Suprapubic skin (tissue), 4 donors: ENCODE results near the gene CREB5. TPM values are rescaled to one million over a fixed set of nuclear protein-coding genes. Genes with fewer than 3 reads are reported as not detected.

Experiments
- DNase-seq, 2 donors: peaks; one replicate each; pipeline ENCODE4 v3.0.0-alpha.2; 2019; ENCODE audit warnings: low spot score in 2 of 2
- H3K27ac ChIP-seq: fragments of 200-600 bp; sonication (generic); one replicate; pipeline ENCODE4 v1.5.1; 2019
- H3K27me3 ChIP-seq: fragments of 200-600 bp; sonication (generic); one replicate; pipeline ENCODE4 v1.5.1; 2019
- H3K36me3 ChIP-seq: fragments of 200-600 bp; sonication (generic); one replicate; pipeline ENCODE4 v1.5.1; 2019
- H3K4me1 ChIP-seq: fragments of 200-600 bp; sonication (generic); one replicate; pipeline ENCODE4 v1.5.1; 2019
- H3K4me3 ChIP-seq: fragments of 200-600 bp; sonication (generic); one replicate; pipeline ENCODE4 v1.5.1; 2019; ENCODE audit warnings: mild to moderate bottlenecking
- H3K9me3 ChIP-seq: fragments of 200-600 bp; sonication (generic); one replicate; pipeline ENCODE4 v1.5.1; 2019
- CTCF ChIP-seq, 2 donors: fragments of 200-600 bp in 1 of 2; fragments of 450-650 bp in 1 of 2; sonication (generic) in 1 of 2; IDR thresholded peaks; one replicate each; pipeline ENCODE4 v1.5.1; 2016 to 2019; ENCODE audit warnings: antibody characterized with exemption in 2 of 2, mild to moderate bottlenecking in 1 of 2, moderate library complexity in 1 of 2
- EP300 ChIP-seq: sonication (generic); formaldehyde crosslinking; IDR thresholded peaks from one replicate; pipeline ENCODE4 v1.6.1; 2017; ENCODE audit warnings: antibody characterized with exemption
- POLR2A ChIP-seq, 2 donors: fragments of 450-650 bp; IDR thresholded peaks; one replicate each; pipeline ENCODE4 v1.6.1; 2017; ENCODE audit warnings: antibody characterized with exemption in 2 of 2, mild to moderate bottlenecking in 2 of 2, moderate library complexity in 2 of 2
- POLR2AphosphoS5 ChIP-seq, 3 donors: sonication (generic); formaldehyde crosslinking; IDR thresholded peaks; one replicate each; pipeline ENCODE4 v1.6.1; 2017; ENCODE audit warnings: antibody characterized with exemption in 3 of 3
- WGBS: methylation state at CpG from one replicate; pipeline ENCODE4 v1.1.5; 2018; 5-methylcytosine and 5-hydroxymethylcytosine counted together
- total RNA-seq, 4 donors: library from RNA; depleted of rRNA; stranded (reverse); fragments of >200 nt; gene quantifications; one replicate each; pipeline ENCODE4 v1.1.0, GENCODE V29; 2016

Gene CREB5
- total RNA-seq, 4 donors from 2014 or later, result 6.2 to 12.1 (median 10.0) TPM

GRCh38 chr7:28698840-28699239 is 286.5 kb downstream of the CREB5 start:
- Histone ChIP-seq H3K9me3 (no peaks in the 10 kb centered on the region), H3K4me3 (no peak overlapping the region), H3K36me3 (no peaks in the 10 kb centered on the region), H3K27ac (no peak overlapping the region), H3K27me3 (no peaks in the 10 kb centered on the region), H3K4me1 (peaks cover 19% of the 10 kb centered on the region)
- TF ChIP-seq CTCF (IDR thresholded peaks at IDR 0.05), result no peak
- no peak for TF ChIP-seq EP300
- no peak for TF ChIP-seq POLR2A (IDR thresholded peaks at IDR 0.05)
- TF ChIP-seq POLR2AphosphoS5 (IDR thresholded peaks at IDR 0.05), result no peak
- DNase-seq, result no peak
- WGBS, result 65% methylated on average over 6 of the region's 6 CpGs

- no peak for DNase-seq
- Histone ChIP-seq H3K27ac (no peak overlapping the region), H3K4me3 (no peak overlapping the region), H3K27me3 (no peaks in the 10 kb centered on the region), H3K9me3 (no peaks in the 10 kb centered on the region), H3K4me1 (peaks cover 19% of the 10 kb centered on the region), H3K36me3 (no peaks in the 10 kb centered on the region)
- TF ChIP-seq POLR2AphosphoS5 (IDR thresholded peaks at IDR 0.05) (no peak), CTCF (IDR thresholded peaks at IDR 0.05) (no peak), EP300 (no peak), POLR2A (IDR thresholded peaks at IDR 0.05) (no peak)
- WGBS, result 79% methylated on average over 7 of the region's 7 CpGs
Measured at GRCh38 chr7:28700096-28700495, 287.8 kb downstream of the CREB5 start.

GRCh38 chr7:28700790-28701203 is 288.5 kb downstream of the CREB5 start:
- TF ChIP-seq POLR2A (IDR thresholded peaks at IDR 0.05), result no peak
- TF ChIP-seq POLR2AphosphoS5 (IDR thresholded peaks at IDR 0.05), result no peak
- TF ChIP-seq CTCF (IDR thresholded peaks at IDR 0.05), result no peak
- no peak for TF ChIP-seq EP300
- Histone ChIP-seq H3K27ac (no peak overlapping the region), H3K4me3 (no peak overlapping the region), H3K9me3 (no peaks in the 10 kb centered on the region), H3K27me3 (no peaks in the 10 kb centered on the region), H3K36me3 (no peaks in the 10 kb centered on the region), H3K4me1 (peaks cover 19% of the 10 kb centered on the region)
- no peak for DNase-seq
- 87% methylated on average over 3 of the region's 3 CpGs for WGBS

- WGBS, result 51% methylated on average over 1 of the region's 1 CpG
- H3K27ac ChIP-seq, result no peak overlapping the region
- no peaks in the 10 kb centered on the region for H3K36me3 ChIP-seq
- TF ChIP-seq POLR2A (IDR thresholded peaks at IDR 0.05) (no peak), POLR2AphosphoS5 (IDR thresholded peaks at IDR 0.05) (no peak), EP300 (no peak), CTCF (IDR thresholded peaks at IDR 0.05) (no peak)
- H3K27me3 ChIP-seq, result no peaks in the 10 kb centered on the region
- DNase-seq, result no peak
- no peaks in the 10 kb centered on the region for H3K9me3 ChIP-seq
- peaks cover 19% of the 10 kb centered on the region for H3K4me1 ChIP-seq
- H3K4me3 ChIP-seq, result no peak overlapping the region
Measured at GRCh38 chr7:28701731-28702130, 289.4 kb downstream of the CREB5 start.

GRCh38 chr7:28702171-28702570 is 289.9 kb downstream of the CREB5 start:
- Histone ChIP-seq H3K36me3 (no peaks in the 10 kb centered on the region), H3K4me1 (peaks cover 19% of the 10 kb centered on the region), H3K27me3 (no peaks in the 10 kb centered on the region), H3K27ac (no peak overlapping the region), H3K4me3 (no peak overlapping the region), H3K9me3 (no peaks in the 10 kb centered on the region)
- no peak for TF ChIP-seq POLR2A (IDR thresholded peaks at IDR 0.05)
- TF ChIP-seq EP300, result no peak
- TF ChIP-seq POLR2AphosphoS5 (IDR thresholded peaks at IDR 0.05), result no peak
- TF ChIP-seq CTCF (IDR thresholded peaks at IDR 0.05), result no peak
- 54% methylated on average over 4 of the region's 4 CpGs for WGBS
- no peak for DNase-seq
